GM04503 (cell line): ENCODE results near the gene GRXCR2.
A peak's percentile ranks its signal among the peaks of the same experiment; 100 is the strongest.
"Not testable (repeated sequence)": the region's sequence is repeated elsewhere in the genome, so short reads cannot be mapped to it uniquely, and the experiment has no call there.

ENCODE experiments used
- DNase-seq: peaks from one replicate; pipeline ENCODE4 v3.0.0-alpha.2; 2012; ENCODE audit warnings: low read depth

Gene GRXCR2

GRCh38 chr5:145872914-145873313, at the start of gene GRXCR2:
GRXCR2 (minus strand) TSS chr5:145873014; CDS start chr5:145872968, 46 bp downstream.
- no peak for DNase-seq

DNA sequence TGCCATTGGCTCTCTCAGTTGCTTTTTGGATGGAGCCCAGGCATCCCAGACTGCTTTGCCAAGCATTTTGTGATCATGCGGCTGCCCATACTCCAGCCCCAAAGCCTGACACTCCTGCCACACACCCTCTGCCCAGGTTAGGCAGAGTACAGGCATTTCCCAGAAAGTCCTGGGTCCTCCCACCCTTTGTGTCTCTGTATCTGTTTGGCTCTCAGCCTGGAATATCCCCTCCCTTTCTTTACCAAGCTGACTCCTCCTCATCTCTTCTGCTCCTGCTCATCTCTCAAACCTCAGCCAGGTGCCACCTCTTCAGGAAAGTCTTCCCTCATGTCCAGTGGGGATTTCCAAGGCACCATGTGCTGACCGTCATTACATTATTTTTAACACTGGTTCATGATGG, 49.2 kb upstream of the GRXCR2 start:
- no peak for DNase-seq

DNA sequence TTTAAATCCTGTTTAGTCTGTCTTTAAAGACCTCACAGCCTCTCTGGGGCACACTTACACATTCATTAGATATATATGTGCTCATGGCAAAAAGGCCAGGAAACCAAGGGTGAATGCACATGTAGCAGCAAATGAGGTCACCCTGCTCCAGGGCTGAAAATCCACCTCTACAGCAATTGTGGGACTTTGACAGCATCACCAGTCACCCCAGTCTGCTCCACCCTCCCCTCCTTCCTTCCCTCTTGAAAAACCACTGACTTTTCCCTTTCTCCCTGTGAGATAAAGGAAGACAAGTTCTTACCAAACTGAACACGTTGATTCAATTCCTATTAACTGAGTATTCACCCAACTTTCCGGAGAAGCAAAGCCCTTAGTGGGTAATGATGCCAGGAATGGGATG, 48.4 kb upstream of the GRXCR2 start:
- no peak for DNase-seq

- no peak for DNase-seq
These were observed 47.9 kb upstream of the GRXCR2 start for GRCh38 chr5:145920542-145921210.

GRCh38 chr5:145919413-145919812, 46.6 kb upstream of the GRXCR2 start:
- no peak for DNase-seq

DNA sequence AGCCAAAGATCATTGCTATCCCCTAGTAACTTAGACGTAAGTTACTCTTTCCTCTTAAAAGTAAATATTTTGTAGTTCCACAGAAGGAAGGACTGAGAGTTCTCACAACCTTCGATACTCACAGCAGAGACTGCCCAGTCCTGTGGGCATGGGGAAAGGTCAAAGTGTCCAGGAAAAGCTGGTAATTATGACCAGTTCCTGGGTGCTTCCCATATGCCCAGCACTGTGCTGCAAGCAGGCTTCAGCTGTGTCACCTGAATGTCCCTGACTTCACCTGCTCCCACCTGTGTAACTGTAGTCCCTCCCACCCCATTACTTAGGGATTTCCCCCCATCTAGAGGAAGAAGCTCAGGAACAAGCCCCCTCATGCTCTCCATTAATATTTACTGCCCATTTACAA, 45.6 kb upstream of the GRXCR2 start:
- DNase-seq: no peak

- DNase-seq: no peak
These were observed 44.5 kb upstream of the GRXCR2 start for GRCh38 chr5:145917288-145917687.

DNA sequence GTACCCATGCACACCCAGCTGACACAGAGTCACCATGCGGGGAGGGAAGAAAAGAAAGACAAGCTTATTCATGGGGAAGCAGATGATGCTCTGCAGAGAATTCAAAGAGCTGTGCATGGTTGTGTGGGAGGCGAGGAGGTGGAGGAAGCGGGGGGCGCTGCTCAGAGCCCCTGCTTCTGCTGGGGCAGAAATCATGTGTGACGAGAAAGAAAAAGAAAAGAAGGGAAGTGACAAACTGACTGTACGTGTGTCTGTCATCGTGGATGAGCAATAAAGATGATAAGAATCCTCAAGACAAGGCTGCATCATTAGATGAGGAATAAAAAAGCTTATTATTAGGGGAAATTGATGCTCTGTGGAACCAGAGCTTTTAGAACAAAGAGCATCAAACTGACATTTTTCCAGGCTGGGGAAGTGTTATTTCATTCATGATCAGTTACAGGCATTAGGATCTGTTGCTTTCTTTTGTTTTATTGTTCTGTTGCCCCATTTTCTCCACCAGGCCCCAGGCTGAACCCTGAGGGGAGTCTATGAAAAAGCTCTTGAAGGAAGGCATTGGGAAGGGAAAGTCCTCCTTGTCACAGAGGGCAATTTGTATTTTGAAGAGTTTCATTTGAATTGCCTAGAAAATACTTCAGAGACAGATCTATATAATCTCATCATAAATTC, 43.3 kb upstream of the GRXCR2 start:
- DNase-seq: no peak

DNA sequence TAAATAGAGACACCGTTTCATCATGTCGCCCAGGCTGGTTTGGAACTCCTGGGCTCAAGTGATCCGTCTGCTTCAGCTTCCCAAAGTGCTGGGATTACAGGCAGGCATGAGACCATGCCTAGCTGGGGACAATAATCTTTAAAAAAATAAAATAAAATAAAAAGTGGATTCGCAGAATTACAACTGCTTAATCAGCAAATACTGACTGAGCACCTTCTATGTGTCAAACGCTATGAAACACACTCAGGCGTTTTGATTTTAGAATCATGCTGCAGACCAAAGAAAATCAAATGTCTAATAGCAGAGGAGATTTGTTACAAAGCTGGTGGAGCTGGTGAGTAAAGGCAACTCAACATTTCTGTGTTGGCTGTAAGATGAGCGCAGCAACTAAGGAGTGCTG, 40.9 kb upstream of the GRXCR2 start:
- DNase-seq: no peak

DNA sequence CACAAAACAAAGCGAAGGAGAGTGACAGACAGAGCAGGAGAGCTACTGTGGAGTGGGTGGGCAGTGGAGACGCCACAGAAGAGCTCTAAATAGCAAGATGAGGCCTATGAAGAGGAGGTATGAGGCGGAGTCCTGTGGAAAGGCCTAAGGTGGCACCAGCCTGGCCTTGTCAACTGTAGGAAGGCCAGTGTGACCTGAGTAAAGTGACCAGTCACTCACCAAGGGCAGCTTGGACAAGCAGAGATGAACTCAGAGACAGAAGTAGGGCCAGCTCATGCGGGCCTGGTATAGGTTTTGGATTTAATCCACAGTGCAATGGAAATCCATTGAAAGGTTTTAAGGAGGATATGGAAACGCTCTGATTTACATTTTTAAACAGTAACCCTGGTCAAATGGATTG, 39.8 kb upstream of the GRXCR2 start:
- DNase-seq: no peak

- DNase-seq: no peak
These were observed 39.2 kb upstream of the GRXCR2 start for GRCh38 chr5:145912019-145912418.

GRCh38 chr5:145911164-145911563, 38.4 kb upstream of the GRXCR2 start:
- no peak for DNase-seq

- no peak for DNase-seq
These were observed 35.6 kb upstream of the GRXCR2 start for GRCh38 chr5:145908206-145908960.

- no peak for DNase-seq
These were observed 33.6 kb upstream of the GRXCR2 start for GRCh38 chr5:145906401-145906800.

- DNase-seq: no peak
These were observed 31.9 kb upstream of the GRXCR2 start for GRCh38 chr5:145904743-145905142.

DNA sequence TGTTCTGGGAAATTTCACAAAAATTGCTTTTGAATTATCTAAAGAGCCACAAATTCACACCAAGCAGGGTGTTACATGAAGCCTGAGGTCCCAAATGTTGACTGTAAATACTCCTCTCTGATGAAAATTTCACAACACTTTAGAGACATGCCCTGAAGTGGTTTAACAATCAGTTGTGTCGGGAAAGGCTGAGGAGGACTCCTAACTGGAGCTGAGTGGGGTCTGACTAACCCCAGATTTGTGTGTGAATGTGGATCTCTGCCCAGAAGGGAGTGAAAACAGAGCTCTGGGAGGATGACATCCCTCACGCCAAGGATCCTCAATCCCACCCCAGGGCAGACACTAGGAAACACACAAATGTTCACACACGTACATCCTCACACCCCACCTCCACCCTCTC, 31.1 kb upstream of the GRXCR2 start:
- peak; percentile 50 for DNase-seq

- no peak for DNase-seq
These were observed 30.3 kb upstream of the GRXCR2 start for GRCh38 chr5:145903113-145903512.

DNA sequence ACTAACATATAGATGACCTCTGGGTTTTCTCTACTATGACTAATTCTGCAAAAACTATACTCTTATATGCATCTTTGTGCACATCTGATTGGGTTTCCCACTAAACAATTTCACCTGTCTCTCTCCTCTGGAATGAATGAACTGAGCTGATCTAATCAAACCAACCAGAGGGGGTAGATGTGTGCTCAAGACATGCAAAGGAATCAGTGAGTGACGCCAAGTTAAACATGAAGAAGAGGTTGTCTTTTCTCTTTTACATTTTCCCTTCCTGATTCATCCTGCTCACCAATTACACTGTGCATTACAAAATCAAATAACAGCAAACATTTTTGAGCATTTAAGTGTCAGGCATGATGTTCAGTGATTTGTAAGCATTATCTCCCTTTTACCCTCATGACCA, 29.6 kb upstream of the GRXCR2 start:
- DNase-seq: no peak

DNA sequence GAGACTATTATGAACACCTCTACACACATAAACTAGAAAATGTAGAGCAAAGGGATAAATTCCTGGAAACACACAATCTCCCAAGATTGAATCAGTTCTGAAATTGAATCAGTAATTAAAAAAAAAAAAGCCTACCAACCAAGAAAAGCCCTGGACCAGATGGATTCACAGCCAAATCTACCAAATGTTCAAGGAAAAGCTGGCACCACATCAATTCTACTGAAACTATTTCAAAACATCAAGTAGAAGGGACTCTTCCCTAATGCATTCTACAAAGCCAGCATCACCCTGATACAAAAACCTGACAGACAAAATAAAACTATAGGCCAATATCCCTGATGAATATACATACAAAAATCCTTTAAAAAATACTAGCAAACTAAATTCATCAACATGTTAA, 25.4 kb upstream of the GRXCR2 start:
- no peak for DNase-seq

GRCh38 chr5:145891378-145891777, 18.6 kb upstream of the GRXCR2 start:
- not testable (repeated sequence) for DNase-seq

DNA sequence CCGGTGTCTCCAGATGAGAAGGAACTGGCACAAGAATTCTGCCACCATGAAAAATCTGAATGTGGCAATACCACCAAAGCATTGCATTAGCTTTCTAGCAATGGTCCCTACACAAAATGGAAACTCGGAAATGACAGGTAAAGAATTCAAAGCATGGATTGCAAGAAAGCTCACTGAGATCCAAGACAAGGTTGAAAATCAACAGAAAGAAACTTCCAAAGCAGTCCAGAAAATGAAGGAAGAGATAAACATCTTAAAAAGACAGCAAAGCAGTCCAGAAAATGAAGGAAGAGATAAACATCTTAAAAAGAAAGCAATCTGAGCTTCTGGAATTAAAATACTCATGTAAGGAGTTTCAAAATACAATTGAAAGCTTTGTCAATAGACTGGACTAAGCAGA, 16.8 kb upstream of the GRXCR2 start:
- DNase-seq: no peak

DNA sequence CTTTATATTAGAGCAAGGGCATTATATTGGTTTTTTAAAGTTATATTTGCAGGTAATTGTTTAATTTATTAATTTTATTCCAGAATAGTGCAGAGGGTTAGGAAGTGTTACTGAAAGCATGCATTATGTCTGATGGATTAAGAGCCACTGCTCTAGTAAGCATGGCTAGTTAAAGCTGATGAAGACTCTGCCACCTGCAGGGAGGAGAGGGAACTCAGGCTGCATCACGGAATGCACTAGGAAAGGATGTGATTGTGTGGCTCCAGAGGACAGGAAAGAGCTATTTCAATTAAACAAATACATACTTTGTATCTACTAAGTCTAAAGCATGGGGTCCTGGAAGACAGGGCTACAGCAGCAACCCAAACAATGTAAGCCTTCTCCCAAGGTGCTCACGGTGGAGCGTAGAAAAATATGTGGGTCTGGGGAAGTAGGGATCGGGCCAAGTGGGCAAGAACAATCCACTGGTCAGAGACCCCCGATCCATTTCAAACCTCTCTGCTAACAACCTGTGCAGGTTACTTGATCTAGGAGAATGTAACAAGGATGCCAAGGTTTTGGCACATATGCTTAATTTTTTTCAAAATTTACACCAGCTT, 15.3 kb upstream of the GRXCR2 start:
- DNase-seq: no peak

- no peak for DNase-seq
These were observed 14.4 kb upstream of the GRXCR2 start for GRCh38 chr5:145887217-145887616.
